Measurements from ENCODE around the gene TMCC1.

- no peak for TF ChIP-seq CTCF (IDR thresholded peaks at IDR 0.05)
- TF ChIP-seq POLR2A (IDR thresholded peaks at IDR 0.05), result no peak
- TF ChIP-seq EP300 (IDR thresholded peaks at IDR 0.05), result no peak
These were observed 119.5 kb downstream of the TMCC1 start for GRCh38 chr3:129773691-129774663.
